Mucosa of descending colon (tissue), 3 donors: ENCODE data around the gene TEX261. TPM values are rescaled to one million over a fixed set of nuclear protein-coding genes. Genes with fewer than 3 reads are reported as not detected.
A peak's percentile ranks its signal among the peaks of the same experiment; 100 is the strongest.

Experiments
- ATAC-seq: fragments of 200-7000 bp; cut with Tn5 transposase; one replicate; pipeline ENCODE4 v1.9.1; 2020; ENCODE audit warnings: mild to moderate bottlenecking, moderate library complexity
- DNase-seq, 3 donors: peaks; one replicate each; pipeline ENCODE4 v3.0.0-alpha.2; 2020
- H3K36me3 ChIP-seq: fragments of 200-600 bp; one replicate; pipeline ENCODE4 v1.8.0; 2021; ENCODE audit warnings: low read depth, mild to moderate bottlenecking
- H3K4me1 ChIP-seq: fragments of 200-600 bp; one replicate; pipeline ENCODE4 v1.8.0; 2021; ENCODE audit warnings: low read depth, mild to moderate bottlenecking
- H3K4me3 ChIP-seq: fragments of 200-600 bp; one replicate; pipeline ENCODE4 v1.8.0; 2021; ENCODE audit warnings: mild to moderate bottlenecking
- H3K9me3 ChIP-seq: fragments of 200-600 bp; one replicate; pipeline ENCODE4 v1.8.0; 2021; ENCODE audit warnings: mild to moderate bottlenecking
- intact Hi-C, 2 donors: fragments of 100-400 bp; cut with DNase I in 1 of 2; cut with micrococcal nuclease in 1 of 2; formaldehyde crosslinking; loops; one replicate each; pipeline versions ENCODE4 v1.11.0 to v1.11.1; 2022; cut with DNase I, micrococcal nuclease
- total RNA-seq, 3 donors: library from RNA; stranded (reverse); fragmentation: NEBNext Ultra II Directional in 2 of 3; extraction: Animal tissue kit (Norgen Biotek cat#: 25700) in 2 of 3; gene quantifications; one replicate each; pipeline versions ENCODE4 v1.2.1 to v1.2.4, GENCODE V29; 2021 to 2023
- TF ChIP-seq, protein P1 (sequence below): fragments of 200-600 bp; IDR thresholded peaks from one replicate; pipeline ENCODE4 v1.8.0; 2022; ENCODE audit warnings: antibody characterized with exemption, mild to moderate bottlenecking
- donor health status: DM: no; HTN: no; CAD: no; lungs with moderate emphysema.
- donor health status: DM: no; HTN: no; CAD: no.
- donor health status: DM: no; HTN: yes; CAD: no.

TEX261 gene
- total RNA-seq, 3 donors from 2014 or later, result 51.0 to 63.0 (median 51.4) TPM

DNA sequence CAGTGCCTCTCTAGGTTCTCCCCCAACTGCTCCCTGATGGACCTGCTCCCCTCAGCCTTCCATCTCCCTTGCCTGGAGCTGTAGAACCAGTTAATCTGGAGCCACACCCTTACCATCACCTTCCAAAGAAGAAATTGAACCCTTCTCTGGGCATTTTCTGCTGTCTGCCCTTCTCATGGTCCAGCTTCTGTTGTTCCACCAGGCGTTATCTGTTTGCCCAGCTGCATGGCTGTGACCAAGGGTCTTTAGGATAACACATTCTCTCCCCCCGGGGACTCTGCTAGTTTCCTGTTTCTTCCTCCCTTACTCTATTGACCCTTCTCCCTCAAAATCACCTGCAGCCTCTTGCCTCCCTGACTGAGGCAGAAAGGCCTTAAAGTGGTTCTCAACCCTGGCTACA lies 19.4 kb downstream of the TEX261 start:
- no peak overlapping the region for H3K4me3 ChIP-seq
- TF ChIP-seq, protein P1, sequence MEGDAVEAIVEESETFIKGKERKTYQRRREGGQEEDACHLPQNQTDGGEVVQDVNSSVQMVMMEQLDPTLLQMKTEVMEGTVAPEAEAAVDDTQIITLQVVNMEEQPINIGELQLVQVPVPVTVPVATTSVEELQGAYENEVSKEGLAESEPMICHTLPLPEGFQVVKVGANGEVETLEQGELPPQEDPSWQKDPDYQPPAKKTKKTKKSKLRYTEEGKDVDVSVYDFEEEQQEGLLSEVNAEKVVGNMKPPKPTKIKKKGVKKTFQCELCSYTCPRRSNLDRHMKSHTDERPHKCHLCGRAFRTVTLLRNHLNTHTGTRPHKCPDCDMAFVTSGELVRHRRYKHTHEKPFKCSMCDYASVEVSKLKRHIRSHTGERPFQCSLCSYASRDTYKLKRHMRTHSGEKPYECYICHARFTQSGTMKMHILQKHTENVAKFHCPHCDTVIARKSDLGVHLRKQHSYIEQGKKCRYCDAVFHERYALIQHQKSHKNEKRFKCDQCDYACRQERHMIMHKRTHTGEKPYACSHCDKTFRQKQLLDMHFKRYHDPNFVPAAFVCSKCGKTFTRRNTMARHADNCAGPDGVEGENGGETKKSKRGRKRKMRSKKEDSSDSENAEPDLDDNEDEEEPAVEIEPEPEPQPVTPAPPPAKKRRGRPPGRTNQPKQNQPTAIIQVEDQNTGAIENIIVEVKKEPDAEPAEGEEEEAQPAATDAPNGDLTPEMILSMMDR, result no peak
- DNase-seq (no peak), ATAC-seq (no peak)
- intact Hi-C loops, result no loop called here
- H3K4me1 ChIP-seq, result peaks cover 13% of the 10 kb centered on the region
- no peaks in the 10 kb centered on the region for H3K36me3 ChIP-seq
- H3K9me3 ChIP-seq, result no peaks in the 10 kb centered on the region

DNA sequence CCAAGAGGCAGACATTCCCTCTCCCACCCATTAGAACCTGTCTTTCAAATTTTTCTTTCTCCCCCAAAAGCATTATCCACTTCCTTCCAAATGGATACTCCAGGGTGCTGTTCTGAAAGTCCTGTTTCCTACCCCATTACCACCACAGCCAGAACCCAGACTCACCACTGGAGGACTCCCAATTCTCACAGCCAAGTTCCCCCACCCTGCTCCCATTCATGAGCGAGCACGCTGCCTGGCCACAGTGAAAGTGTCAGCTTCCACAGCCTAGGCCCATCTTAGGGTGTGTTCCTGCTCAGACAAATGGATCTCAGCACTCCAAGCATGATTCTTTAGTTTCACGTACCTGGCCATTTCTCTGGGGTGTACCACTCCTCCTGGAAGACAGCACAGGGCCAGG lies 20.1 kb downstream of the TEX261 start:
- Histone ChIP-seq H3K36me3 (no peaks in the 10 kb centered on the region), H3K4me1 (peaks cover 13% of the 10 kb centered on the region), H3K4me3 (no peak overlapping the region), H3K9me3 (no peaks in the 10 kb centered on the region)
- ATAC-seq, result no peak
- TF ChIP-seq, protein P1, result no peak
- intact Hi-C loops, result no loop called here
- no peak for DNase-seq

DNA sequence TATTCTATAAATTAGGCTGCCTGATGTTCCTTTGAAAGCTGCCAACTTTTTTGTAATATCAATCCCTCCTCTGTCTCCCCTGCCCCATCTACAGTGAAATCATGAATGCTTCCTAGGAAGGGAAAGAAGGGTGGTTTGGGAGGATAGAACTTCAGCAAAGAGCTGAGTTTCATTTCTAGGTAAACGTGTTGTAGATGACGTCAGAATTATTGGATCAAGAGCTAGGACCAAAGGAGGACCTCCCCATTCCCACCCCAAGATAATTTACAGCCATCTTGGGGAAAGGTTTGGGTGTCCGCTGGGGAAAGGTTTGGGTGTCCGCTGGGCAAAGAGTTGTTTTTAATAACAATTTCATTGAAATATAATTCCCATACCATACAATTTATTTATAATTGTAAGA lies 27.5 kb downstream of the TEX261 start:
- no peak for DNase-seq
- Histone ChIP-seq H3K4me1 (peaks cover 5% of the 10 kb centered on the region), H3K36me3 (no peaks in the 10 kb centered on the region), H3K4me3 (no peak overlapping the region), H3K9me3 (no peaks in the 10 kb centered on the region)
- TF ChIP-seq, protein P1, result no peak
- no peak for ATAC-seq
- intact Hi-C loops, result no loop called here

DNA sequence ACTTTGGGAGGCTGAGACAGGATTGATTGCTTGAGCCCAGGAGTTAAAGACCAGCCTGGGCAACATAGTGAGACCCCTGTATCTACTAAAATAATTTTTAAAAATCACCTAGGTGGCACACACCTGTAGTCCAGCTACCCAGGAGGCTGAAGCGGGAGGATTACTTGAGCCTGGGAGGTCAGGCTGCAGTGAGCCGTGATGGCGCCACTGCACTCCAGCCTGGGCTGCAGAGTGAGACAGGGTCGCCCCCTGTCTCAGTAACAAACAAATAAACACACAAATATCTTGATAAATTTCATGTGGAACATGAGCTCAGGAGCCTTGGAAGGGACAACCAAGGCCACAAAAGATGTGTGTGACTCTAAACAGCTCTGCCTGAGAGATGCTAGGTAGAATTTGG lies 28.0 kb downstream of the TEX261 start:
- intact Hi-C loops, result no loop called here
- no peaks in the 10 kb centered on the region for H3K9me3 ChIP-seq
- H3K4me3 ChIP-seq, result no peak overlapping the region
- ATAC-seq, result no peak
- H3K4me1 ChIP-seq, result peaks cover 5% of the 10 kb centered on the region
- no peak for DNase-seq
- H3K36me3 ChIP-seq, result no peaks in the 10 kb centered on the region
- TF ChIP-seq, protein P1, result no peak

DNA sequence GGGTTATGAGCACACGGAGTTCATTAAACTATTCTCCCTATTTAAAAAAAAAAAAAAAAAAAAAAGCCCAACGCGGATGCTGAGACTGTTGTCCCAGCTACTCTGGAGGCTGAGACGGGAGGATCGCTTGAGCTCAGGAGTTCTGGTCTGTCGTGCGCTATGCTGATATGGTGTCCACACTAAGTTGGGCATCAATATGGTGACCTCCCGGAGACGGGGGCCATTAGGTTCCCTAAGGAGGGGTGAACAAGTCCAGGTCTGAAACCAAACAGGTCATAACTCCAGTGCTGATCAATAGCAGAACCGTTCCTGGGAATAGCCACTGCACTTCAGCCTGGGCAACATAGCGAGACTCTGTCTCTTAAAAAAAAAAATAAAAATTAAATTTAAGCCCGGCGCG lies 29.2 kb downstream of the TEX261 start:
- intact Hi-C loops, result no loop called here
- no peak overlapping the region for H3K4me3 ChIP-seq

More for the DNA sequence above, 29.2 kb downstream of the TEX261 start:
- peaks cover 5% of the 10 kb centered on the region for H3K4me1 ChIP-seq
- H3K36me3 ChIP-seq, result no peaks in the 10 kb centered on the region
- TF ChIP-seq, protein P1, result no peak
- DNase-seq (peak in 1 of 3 donors; percentile 1), ATAC-seq (no peak)
- no peaks in the 10 kb centered on the region for H3K9me3 ChIP-seq
